Stimulated activated CD4-positive, alpha-beta T cell treated with anti-CD3 and anti-CD28 coated beads, Interleukin-15, amount 100 ng/mL, for 48 hours (primary cell): ENCODE data around the gene WWOX.

ENCODE experiments used
- DNase-seq, 2 donors: peaks; one replicate each; pipeline ENCODE4 v3.0.0-alpha.2; 2020; ENCODE audit warnings: low read depth in 2 of 2

WWOX gene

GRCh38 chr16:78105517-78105916, 6.1 kb downstream of the WWOX start:
- DNase-seq = no peak

GRCh38 chr16:78106686-78107085, 7.2 kb downstream of the WWOX start:
- DNase-seq = no peak

GRCh38 chr16:78108451-78108850, 9.0 kb downstream of the WWOX start:
- no peak for DNase-seq

GRCh38 chr16:78113258-78113657, 13.8 kb downstream of the WWOX start:
- no peak for DNase-seq

- DNase-seq = no peak
These were observed 16.2 kb downstream of the WWOX start for GRCh38 chr16:78115659-78116058.

- no peak for DNase-seq
These were observed 17.5 kb downstream of the WWOX start for GRCh38 chr16:78116946-78117345.

GRCh38 chr16:78117391-78117790, 17.9 kb downstream of the WWOX start:
- no peak for DNase-seq

GRCh38 chr16:78118469-78119025, 19.1 kb downstream of the WWOX start:
- no peak for DNase-seq

- no peak for DNase-seq
These were observed 23.4 kb downstream of the WWOX start for GRCh38 chr16:78122774-78123315.

- no peak for DNase-seq
These were observed 25.8 kb downstream of the WWOX start for GRCh38 chr16:78125112-78125844.

- no peak for DNase-seq
These were observed 27.2 kb downstream of the WWOX start for GRCh38 chr16:78126662-78127061.

GRCh38 chr16:78127130-78127529, 27.7 kb downstream of the WWOX start:
- no peak for DNase-seq

- no peak for DNase-seq
These were observed 29.5 kb downstream of the WWOX start for GRCh38 chr16:78128913-78129312.

GRCh38 chr16:78129349-78129748, 29.9 kb downstream of the WWOX start:
- no peak for DNase-seq

- DNase-seq = no peak
These were observed 30.7 kb downstream of the WWOX start for GRCh38 chr16:78130083-78130608.

- DNase-seq = no peak
These were observed 31.5 kb downstream of the WWOX start for GRCh38 chr16:78130950-78131349.

GRCh38 chr16:78133919-78134318, 34.5 kb downstream of the WWOX start:
- no peak for DNase-seq

- DNase-seq = no peak
These were observed 35.6 kb downstream of the WWOX start for GRCh38 chr16:78134944-78135619.

- DNase-seq = no peak
These were observed 37.7 kb downstream of the WWOX start for GRCh38 chr16:78137179-78137578.

- no peak for DNase-seq
These were observed 38.5 kb downstream of the WWOX start for GRCh38 chr16:78137782-78138616.

- DNase-seq = no peak
These were observed 41.5 kb downstream of the WWOX start for GRCh38 chr16:78140818-78141466.
